Right lung (tissue), 5 donors: Measurements from ENCODE around the gene H2BK1. TPM values are rescaled to one million over a fixed set of nuclear protein-coding genes. Genes with fewer than 3 reads are reported as not detected.

Experiments
- DNase-seq, 2 donors: peaks; one replicate each; pipeline ENCODE4 v3.0.0-alpha.2; 2013
- polyA plus RNA-seq, 5 donors: library from polyadenylated mRNA; unstranded; fragments of 120-200 nt; gene quantifications; one replicate each; pipeline versions ENCODE4 v1.2.1 to v1.2.3, GENCODE V29; 2013; ENCODE audit warnings: inconsistent platforms in 1 of 5, low replicate concordance in 1 of 5; ENCODE audit not compliant: insufficient read length in 5 of 5, insufficient read depth in 1 of 5

H2BK1 gene
- polyA plus RNA-seq, 5 donors = 0.35 TPM; not detected in 4

GRCh38 chr7:151179287-151179860 is 30.9 kb downstream of the H2BK1 start:
- DNase-seq = no peak

- DNase-seq = no peak
Measured at GRCh38 chr7:151178831-151179230, 31.5 kb downstream of the H2BK1 start.

GRCh38 chr7:151178236-151178635 is 32.1 kb downstream of the H2BK1 start:
- no peak for DNase-seq

GRCh38 chr7:151177310-151177709 is 33.0 kb downstream of the H2BK1 start:
- DNase-seq = no peak

- DNase-seq = no peak
Measured at GRCh38 chr7:151176401-151176800, 33.9 kb downstream of the H2BK1 start.

GRCh38 chr7:151175793-151176311 is 34.4 kb downstream of the H2BK1 start:
- no peak for DNase-seq

GRCh38 chr7:151175047-151175792 is 35.1 kb downstream of the H2BK1 start:
- DNase-seq = no peak

GRCh38 chr7:151174246-151175046 is 35.8 kb downstream of the H2BK1 start:
- DNase-seq = no peak

- no peak for DNase-seq
Measured at GRCh38 chr7:151173386-151174245, 36.7 kb downstream of the H2BK1 start.

GRCh38 chr7:151172273-151173141 is 37.8 kb downstream of the H2BK1 start:
- peak; percentile 60 to 71 for DNase-seq

GRCh38 chr7:151168787-151169162 is 41.5 kb downstream of the H2BK1 start:
- no peak for DNase-seq

GRCh38 chr7:151168003-151168786 is 42.1 kb downstream of the H2BK1 start:
- peak in 1 of 2 donors; percentile 18 for DNase-seq

GRCh38 chr7:151167197-151167961 is 42.9 kb downstream of the H2BK1 start, which contains the start of gene GBX1:
Gene GBX1 (minus strand): TSS chr7:151167694. CDS start chr7:151167548, 146 bp downstream.
- peak in 1 of 2 donors; percentile 31 for DNase-seq

- DNase-seq = no peak
Measured at GRCh38 chr7:151166629-151167196, 43.6 kb downstream of the H2BK1 start.

GRCh38 chr7:151161757-151162156 is 48.5 kb downstream of the H2BK1 start:
- no peak for DNase-seq
